NCI-H748 (cell line): ENCODE data around the gene TNKS1BP1.
A peak's percentile ranks its signal among the peaks of the same experiment; 100 is the strongest.

Experiments used
- DNase-seq: peaks from one replicate; lab custom pipeline; 2025; ENCODE audit not compliant: unreplicated experiment; lab: John Stamatoyannopoulos, UW

The TNKS1BP1 gene

GRCh38 chr11:57335023-57335342, 10.2 kb upstream of the TNKS1BP1 start:
- DNase-seq, result no peak

GRCh38 chr11:57332694-57333440, 8.1 kb upstream of the TNKS1BP1 start:
- no peak for DNase-seq

GRCh38 chr11:57331720-57332119, 7.0 kb upstream of the TNKS1BP1 start:
- DNase-seq, result no peak

GRCh38 chr11:57330029-57330428, 5.3 kb upstream of the TNKS1BP1 start:
- DNase-seq, result no peak

- no peak for DNase-seq
Observed at GRCh38 chr11:57327721-57328120, 3.0 kb upstream of the TNKS1BP1 start.

GRCh38 chr11:57325735-57326048, 940 bp upstream of the TNKS1BP1 start:
- DNase-seq, result peak; percentile 58

- DNase-seq, result peak; percentile 74
Observed at GRCh38 chr11:57324154-57324885, 432 bp downstream of the TNKS1BP1 start.

GRCh38 chr11:57323855-57324153, 948 bp downstream of the TNKS1BP1 start:
- no peak for DNase-seq

- no peak for DNase-seq
Observed at GRCh38 chr11:57323167-57323854, 1.4 kb downstream of the TNKS1BP1 start.

- DNase-seq, result peak; percentile 65
Observed at GRCh38 chr11:57322256-57323166, 2.2 kb downstream of the TNKS1BP1 start.

GRCh38 chr11:57321388-57322255, 3.1 kb downstream of the TNKS1BP1 start:
- no peak for DNase-seq

GRCh38 chr11:57320719-57321387, 3.9 kb downstream of the TNKS1BP1 start:
- DNase-seq, result no peak

GRCh38 chr11:57320067-57320718, 4.6 kb downstream of the TNKS1BP1 start:
- no peak for DNase-seq

GRCh38 chr11:57318178-57318577, 6.6 kb downstream of the TNKS1BP1 start:
- no peak for DNase-seq

- no peak for DNase-seq
Observed at GRCh38 chr11:57316017-57316416, 8.7 kb downstream of the TNKS1BP1 start.

GRCh38 chr11:57315491-57315890, 9.3 kb downstream of the TNKS1BP1 start:
- DNase-seq, result no peak

GRCh38 chr11:57314221-57314973, 10.4 kb downstream of the TNKS1BP1 start:
- DNase-seq, result no peak

GRCh38 chr11:57313788-57314135, 11.0 kb downstream of the TNKS1BP1 start:
- no peak for DNase-seq
